ENCODE results near the gene PLEKHG7.

DNA sequence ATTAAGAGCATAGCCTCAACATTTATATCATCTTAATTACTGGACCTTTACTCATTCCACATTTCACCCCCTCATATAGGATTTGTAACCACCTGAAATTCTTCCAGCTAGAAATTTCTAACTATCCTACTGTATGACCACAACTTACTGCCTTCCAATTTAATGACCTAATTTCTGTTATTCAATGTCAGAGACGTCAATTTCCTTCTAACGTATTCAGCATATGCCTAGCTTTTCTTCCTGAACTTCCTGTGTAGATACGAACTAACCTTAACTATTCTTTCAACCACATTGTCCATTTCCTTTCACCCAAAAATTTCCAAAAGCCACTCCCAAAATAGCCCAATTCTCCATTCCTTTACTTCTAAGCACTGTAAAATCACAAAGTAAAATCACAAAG, 118.4 kb downstream of the PLEKHG7 start:
- TF ChIP-seq CTCF (conservative IDR thresholded peaks at IDR 0.05; ENCODE audit: low read depth, low read length): no peak
- no peak for TF ChIP-seq EZH2 (IDR thresholded peaks at IDR 0.05; ENCODE audit: borderline replicate concordance, low read depth, low read length, poor library complexity, severe bottlenecking)

Measured in A673 (cell line).